ENCODE results near the gene AMOT.

The AMOT gene

GRCh38 chrX:112798736-112799135 lies 41.9 kb downstream of the AMOT start:
- DNase-seq: no peak

- no peak for DNase-seq
These were observed 50.7 kb downstream of the AMOT start for GRCh38 chrX:112789931-112790330.

- DNase-seq: no peak
These were observed 54.6 kb downstream of the AMOT start for GRCh38 chrX:112786076-112786475.

- DNase-seq: no peak
These were observed 55.3 kb downstream of the AMOT start for GRCh38 chrX:112785344-112785743.

GRCh38 chrX:112784692-112785091 lies 55.9 kb downstream of the AMOT start:
- no peak for DNase-seq

- no peak for DNase-seq
These were observed 61.5 kb downstream of the AMOT start for GRCh38 chrX:112779139-112779538.

GRCh38 chrX:112774651-112775293 lies 65.9 kb downstream of the AMOT start:
- no peak for DNase-seq

- DNase-seq: no peak
These were observed 66.5 kb downstream of the AMOT start for GRCh38 chrX:112774142-112774541.

GRCh38 chrX:112769034-112769433 lies 71.6 kb downstream of the AMOT start:
- DNase-seq: no peak

GRCh38 chrX:112768563-112768962 lies 72.1 kb downstream of the AMOT start:
- no peak for DNase-seq

- DNase-seq: no peak
These were observed 73.9 kb downstream of the AMOT start for GRCh38 chrX:112766774-112767173.

- no peak for DNase-seq
These were observed 79.1 kb downstream of the AMOT start for GRCh38 chrX:112761242-112762207.

GRCh38 chrX:112760697-112761096 lies 79.9 kb downstream of the AMOT start:
- DNase-seq: no peak

GRCh38 chrX:112759966-112760365 lies 80.7 kb downstream of the AMOT start:
- DNase-seq: no peak

- no peak for DNase-seq
These were observed 81.1 kb downstream of the AMOT start for GRCh38 chrX:112759512-112759911.

- no peak for DNase-seq
These were observed 82.7 kb downstream of the AMOT start for GRCh38 chrX:112757946-112758345.

- DNase-seq: no peak
These were observed 87.5 kb downstream of the AMOT start for GRCh38 chrX:112753116-112753515.

GRCh38 chrX:112751076-112751475 lies 89.6 kb downstream of the AMOT start:
- no peak for DNase-seq

GRCh38 chrX:112746812-112747595 lies 93.6 kb downstream of the AMOT start:
- no peak for DNase-seq

GRCh38 chrX:112738347-112739033 lies 102.1 kb downstream of the AMOT start:
- DNase-seq: no peak

- no peak for DNase-seq
These were observed 104.3 kb downstream of the AMOT start for GRCh38 chrX:112736310-112736709.

GRCh38 chrX:112735147-112735546 lies 105.5 kb downstream of the AMOT start:
- no peak for DNase-seq

GRCh38 chrX:112734290-112734689 lies 106.3 kb downstream of the AMOT start:
- no peak for DNase-seq

All from CD4-positive, alpha-beta T cell treated with Interferon alpha-2 for 1 hour (primary cell).